HepG2 (cell line): ENCODE data around the gene SGSH. TPM values are rescaled to one million over a fixed set of nuclear protein-coding genes. Genes with fewer than 3 reads are reported as not detected.

ENCODE experiments used
- ATAC-seq: fragments of 200-7000 bp; cut with Tn5 transposase; 3 replicates; pipeline ENCODE4 v1.9.1; 2020; ENCODE audit warnings: mild to moderate bottlenecking, moderate library complexity
- BruUV-seq: library from RNA; stranded (reverse); fragments of 400-500 nt; replicated peaks from 2 replicates; lab custom pipeline; 2021; lab: Mats Ljungman, UMichigan
- CTCF ChIA-PET: fragments of 300-600 bp; formaldehyde crosslinking; extraction: SDS; loops from one replicate; lab custom pipeline; 2021; ENCODE audit warnings: low total read pairs, inconsistent platforms, low intra/inter-chr PET ratio; lab: Yijun Ruan, JAX
- POLR2A ChIA-PET: fragments of 350-600 bp; sonication (Branson Sonifier 250); formaldehyde crosslinking; loops from one replicate; lab custom pipeline; 2020; ENCODE audit warnings: antibody characterized with exemption, inconsistent platforms; lab: Yijun Ruan, JAX
- DNase-seq: peaks from one replicate; pipeline ENCODE4 v3.0.0-alpha.2; 2015; ENCODE audit warnings: low spot score
- FAIRE-seq: peaks from 3 replicates; lab custom pipeline; 2011; peaks lifted over from hg19 to GRCh38; lab: Jason Lieb, UNC
- H2AFZ ChIP-seq: one replicate; pipeline ENCODE4 v1.6.1; 2011; ENCODE audit warnings: low read length, inconsistent platforms
- H3K27ac ChIP-seq: fragments of 300-600 bp; 3 replicates; pipeline ENCODE4 v1.8.0; 2011; ENCODE audit warnings: mixed run types, mild to moderate bottlenecking, mixed read lengths, low read length, inconsistent platforms; ENCODE audit not compliant: insufficient read depth; ENCODE audit errors: extremely low read length
- H3K27me3 ChIP-seq, 2 experiments: fragments of 200-600 bp in 1 of 2; 2 replicates in 1 of 2; 3 replicates in 1 of 2; pipeline versions ENCODE4 v1.6.0 to v1.8.0; 2011; ENCODE audit warnings: low read length in 2 of 2, mild to moderate bottlenecking in 2 of 2, moderate library complexity in 2 of 2, inconsistent platforms in 1 of 2; ENCODE audit not compliant: insufficient read depth in 2 of 2, control insufficient read depth in 1 of 2
- H3K36me3 ChIP-seq, 2 experiments: fragments of 200-600 bp in 1 of 2; replicated peaks in 1 of 2; 2 replicates in 1 of 2; 3 replicates in 1 of 2; pipeline versions ENCODE4 v1.5.1 to v1.8.0; 2011; ENCODE audit warnings: low read length in 2 of 2, inconsistent platforms in 1 of 2; ENCODE audit not compliant: insufficient read depth in 2 of 2, control insufficient read depth in 1 of 2
- H3K4me1 ChIP-seq: 2 replicates; pipeline ENCODE4 v1.5.1; 2012; ENCODE audit warnings: low read length, inconsistent platforms; ENCODE audit not compliant: insufficient read depth
- H3K4me2 ChIP-seq: 2 replicates; pipeline ENCODE4 v1.6.0; 2011; ENCODE audit warnings: low read depth, low read length, inconsistent platforms
- H3K4me3 ChIP-seq, 3 experiments: fragments of 200-600 bp in 1 of 3; sonication (generic), shearing (Covaris generic) in 1 of 3; replicated peaks in 1 of 3; 2 replicates each; pipeline ENCODE4 v1.5.1; 2011 to 2016; ENCODE audit warnings: low read length in 3 of 3, inconsistent platforms in 2 of 3, low read depth in 2 of 3, mild to moderate bottlenecking in 2 of 3, control low read depth in 1 of 3, mixed read lengths in 1 of 3; ENCODE audit not compliant: insufficient read depth in 1 of 3
- H3K79me2 ChIP-seq: one replicate; pipeline ENCODE4 v1.6.1; 2011; ENCODE audit warnings: low read length, inconsistent platforms; ENCODE audit not compliant: insufficient read depth
- H3K9ac ChIP-seq: 2 replicates; pipeline ENCODE4 v1.6.0; 2011; ENCODE audit warnings: mild to moderate bottlenecking, low read depth, low read length, inconsistent platforms; ENCODE audit not compliant: insufficient read depth
- H3K9me3 ChIP-seq: 2 replicates; pipeline ENCODE4 v1.5.1; 2012; ENCODE audit warnings: mild to moderate bottlenecking, low read length
- H4K20me1 ChIP-seq: 2 replicates; pipeline ENCODE4 v1.6.0; 2011; ENCODE audit warnings: inconsistent platforms, mild to moderate bottlenecking, low read length, moderate library complexity; ENCODE audit not compliant: insufficient read depth
- ATAD3A ChIP-seq: sonication (generic); formaldehyde crosslinking; IDR thresholded peaks from 2 replicates; pipeline ENCODE4 v1.4.0; 2020; ENCODE audit warnings: missing genetic modification reagents
- CERS6 ChIP-seq: sonication (generic); formaldehyde crosslinking; IDR thresholded peaks from 2 replicates; pipeline ENCODE4 v1.5.0; 2020; ENCODE audit warnings: missing genetic modification reagents
- HNF4A ChIP-seq: sonication (generic); formaldehyde crosslinking; IDR thresholded peaks from 2 replicates; pipeline ENCODE4 v1.4.0; 2020; ENCODE audit warnings: missing genetic modification reagents
- HNRNPLL ChIP-seq: fragments of 200-400 bp; formaldehyde crosslinking; IDR thresholded peaks from 2 replicates; pipeline ENCODE4 v1.6.1; 2017; ENCODE audit warnings: mild to moderate bottlenecking, low read depth, low read length; ENCODE audit not compliant: poor library complexity, severe bottlenecking
- NFAT5 ChIP-seq: sonication (generic); formaldehyde crosslinking; IDR thresholded peaks from 2 replicates; pipeline ENCODE4 v1.4.0; 2020; ENCODE audit warnings: missing genetic modification reagents
- PITX1 ChIP-seq: sonication (generic); formaldehyde crosslinking; IDR thresholded peaks from 2 replicates; pipeline ENCODE4 v1.5.1; 2020; ENCODE audit warnings: mild to moderate bottlenecking, missing genetic modification reagents
- SIN3A ChIP-seq: IDR thresholded peaks from 2 replicates; pipeline ENCODE4 v1.6.1; 2011; ENCODE audit warnings: low read depth, mild to moderate bottlenecking, control low read depth, low read length, borderline replicate concordance
- SOX5 ChIP-seq: IDR thresholded peaks from 2 replicates; pipeline ENCODE4 v1.6.1; 2016; ENCODE audit warnings: borderline replicate concordance
- ZEB1 ChIP-seq: IDR thresholded peaks from 2 replicates; pipeline ENCODE4 v1.6.1; 2012; ENCODE audit warnings: mild to moderate bottlenecking, low read depth, inconsistent platforms; ENCODE audit not compliant: insufficient replicate concordance
- ZNF569 ChIP-seq: sonication (generic); formaldehyde crosslinking; IDR thresholded peaks from 2 replicates; pipeline ENCODE4 v1.5.0; 2020; ENCODE audit warnings: mild to moderate bottlenecking, missing genetic modification reagents, moderate library complexity, borderline replicate concordance
- ZNF572 ChIP-seq: sonication (generic); formaldehyde crosslinking; IDR thresholded peaks from 2 replicates; pipeline ENCODE4 v1.5.1; 2020; ENCODE audit warnings: mild to moderate bottlenecking, missing genetic modification reagents
- ZSCAN21 ChIP-seq: sonication (generic); formaldehyde crosslinking; IDR thresholded peaks from 2 replicates; pipeline ENCODE4 v1.8.0; 2022; ENCODE audit warnings: mild to moderate bottlenecking, missing genetic modification reagents, moderate library complexity, borderline replicate concordance
- WGBS: methylation state at CpG from one replicate; pipeline ENCODE4 v1.1.6; 2017; ENCODE audit warnings: low lambda C conversion rate; 5-methylcytosine and 5-hydroxymethylcytosine counted together
- in situ Hi-C: cut with HindIII; loops from 2 replicates; pipeline ENCODE4 v1.10.0; 2017; ENCODE audit warnings: low pct_unique_long_range_greater_than_20kb; ENCODE audit not compliant: extremely low pct_ligation_motif_present
- intact Hi-C: fragments of 100-400 bp; cut with micrococcal nuclease; formaldehyde crosslinking; loops from one replicate; pipeline ENCODE4 v1.10.0; 2022; ENCODE audit not compliant: unreplicated experiment
- polyA plus RNA-seq, 8 experiments: library from polyadenylated mRNA; depleted of rRNA in 3 of 8; stranded (reverse) in 7 of 8; unstranded in 1 of 8; fragments of >200 nt; fragmentation: Illumina TruSeq in 4 of 8; extraction: Trizol in 4 of 8; gene quantifications; 2 replicates each; pipeline versions ENCODE4 v1.2.1 to v1.2.3, GENCODE V29; 2011 to 2016; ENCODE audit warnings: low read depth in 4 of 8, missing spikeins in 1 of 8, mixed read lengths in 1 of 8; ENCODE audit not compliant: insufficient read depth in 1 of 8
- total RNA-seq, 5 experiments: library from RNA; depleted of rRNA; stranded (reverse); fragments of >200 nt; fragmentation: Illumina TruSeq; extraction: Trizol; gene quantifications; 2 replicates each; pipeline ENCODE4 v1.2.3, GENCODE V29; 2016; ENCODE audit warnings: low read depth in 1 of 5

SGSH gene
- total and polyA plus RNA-seq, 2 of the 13 experiments (the other 11 are each of a cell fraction or from before 2014, with no cell fraction given), result 12.2 to 17.6 TPM

- DNase-seq (no peak), ATAC-seq (no peak), FAIRE-seq (no peak)
- intact Hi-C loops, result no loop called here
- H3K9ac ChIP-seq, result no peak overlapping the region
- H3K27ac ChIP-seq, result no peak overlapping the region
- H3K27me3 ChIP-seq, result no peaks in the 10 kb centered on the region
- TF ChIP-seq HNF4A (CRISPR knock-in tag), result no peak
- TF ChIP-seq PITX1, result no peak
- TF ChIP-seq ZNF569, result no peak
- BruUV-seq, result no TSS peak
- H3K9me3 ChIP-seq, result peaks cover 9% of the 10 kb centered on the region; the same call in 1 of the 2 replicates
- no peaks in the 10 kb centered on the region for H3K4me1 ChIP-seq
- H3K36me3 ChIP-seq, result peaks cover 2 to 7% of the 10 kb centered on the region in 2 experiments; a peak in 2 of 5 replicates
- in situ Hi-C loops, result no loop called here
- ChIA-PET POLR2A (interaction anchor here (1.4 to 1.6 kb wide), 2 partner anchors 9 to 32 kb away, joined by 4 read pairs; partner anchors contain the start of genes SGSH and SLC26A11), CTCF (no interaction called here)
- WGBS, result 96% methylated on average over 4 of the region's 4 CpGs
- no peaks in the 10 kb centered on the region for H3K79me2 ChIP-seq
- no peak overlapping the region for H3K4me2 ChIP-seq
- H4K20me1 ChIP-seq, result no peaks in the 10 kb centered on the region
- H2AFZ ChIP-seq, result no peak overlapping the region
- no peak overlapping the region for H3K4me3 ChIP-seq
These were observed 8.9 kb upstream of the SGSH start for GRCh38 chr17:80229011-80229410.

GRCh38 chr17:80228477-80228876, 8.3 kb upstream of the SGSH start:
- Histone ChIP-seq H3K9me3 (peaks cover 9% of the 10 kb centered on the region; the same call in 1 of the 2 replicates), H3K36me3 (peaks cover 2 to 5% of the 10 kb centered on the region in 2 experiments; a peak in 2 of 5 replicates), H2AFZ (no peak overlapping the region), H3K9ac (no peak overlapping the region), H4K20me1 (no peaks in the 10 kb centered on the region), H3K4me2 (no peak overlapping the region), H3K27ac (no peak overlapping the region), H3K4me3 (no peak overlapping the region), H3K79me2 (no peaks in the 10 kb centered on the region), H3K27me3 (no peaks in the 10 kb centered on the region), H3K4me1 (no peaks in the 10 kb centered on the region)
- ATAC-seq (no peak), DNase-seq (no peak), FAIRE-seq (no peak)
- CTCF ChIA-PET, result no interaction called here
- 91% methylated on average over 14 of the region's 14 CpGs for WGBS
- intact Hi-C loops, result no loop called here
- in situ Hi-C loops, result no loop called here
- POLR2A ChIA-PET, result interaction anchor here (1.6 kb wide), 1 partner anchor 8 kb away, joined by 4 read pairs; the partner anchor contains the start of genes SGSH and SLC26A11
- no TSS peak for BruUV-seq
- no peak for TF ChIP-seq ZEB1
- TF ChIP-seq ZSCAN21 (CRISPR knock-in tag), result no peak
- TF ChIP-seq HNRNPLL, result no peak
- no peak for TF ChIP-seq CERS6 (CRISPR knock-in tag)
- TF ChIP-seq NFAT5 (CRISPR knock-in tag), result no peak
- no peak for TF ChIP-seq ATAD3A (CRISPR knock-in tag)
- no peak for TF ChIP-seq SIN3A
- no peak for TF ChIP-seq SOX5 (CRISPR knock-in tag)
- no peak for TF ChIP-seq ZNF572 (CRISPR knock-in tag)
